OCI-LY1 (cell line): ENCODE measurements around the gene EXOC3L1.

Source experiments
- H2AFZ ChIP-seq: fragments of 200-600 bp; sonication (generic), shearing (Covaris generic); 2 replicates; pipeline ENCODE4 v1.6.0; 2014; ENCODE audit warnings: antibody characterized with exemption, mild to moderate bottlenecking, low read length
- H3F3A ChIP-seq: fragments of 200-600 bp; sonication (generic), shearing (Covaris generic); 2 replicates; pipeline ENCODE4 v1.6.0; 2014; ENCODE audit warnings: mild to moderate bottlenecking, antibody characterized with exemption, low read length, moderate library complexity; ENCODE audit not compliant: insufficient read depth
- H3K27ac ChIP-seq: fragments of 200-600 bp; sonication (generic); 2 replicates; pipeline ENCODE4 v1.5.1; 2014; ENCODE audit warnings: low read length, mixed run types, mild to moderate bottlenecking, low read depth; ENCODE audit not compliant: poor library complexity, severe bottlenecking
- H3K27me3 ChIP-seq: fragments of 200-600 bp; sonication (generic); 2 replicates; pipeline ENCODE4 v1.6.0; 2014; ENCODE audit warnings: antibody characterized with exemption, mild to moderate bottlenecking, low read length, moderate library complexity; ENCODE audit not compliant: insufficient read depth
- H3K36me3 ChIP-seq: fragments of 200-600 bp; sonication (generic); 2 replicates; pipeline ENCODE4 v1.6.1; 2014; ENCODE audit warnings: mild to moderate bottlenecking, antibody characterized with exemption, low read length, moderate library complexity, mixed read lengths; ENCODE audit not compliant: insufficient read depth
- H3K4me1 ChIP-seq: fragments of 200-600 bp; sonication (generic); 2 replicates; pipeline ENCODE4 v1.5.1; 2014; ENCODE audit warnings: mild to moderate bottlenecking, low read length, moderate library complexity; ENCODE audit not compliant: insufficient read depth, severe bottlenecking
- H3K4me2 ChIP-seq: fragments of 200-600 bp; sonication (generic), shearing (Covaris generic); 2 replicates; pipeline ENCODE4 v1.6.1; 2014; ENCODE audit warnings: low read length
- H3K4me3 ChIP-seq: fragments of 200-600 bp; sonication (generic); 2 replicates; pipeline ENCODE4 v1.5.1; 2014; ENCODE audit warnings: low read length, low read depth, mild to moderate bottlenecking, mixed read lengths; ENCODE audit not compliant: poor library complexity, severe bottlenecking
- H3K79me2 ChIP-seq: fragments of 200-600 bp; shearing (Covaris generic); 2 replicates; pipeline ENCODE4 v1.6.1; 2016; ENCODE audit warnings: mixed run types, low read length, mixed read lengths; ENCODE audit not compliant: insufficient read depth
- H3K9ac ChIP-seq: fragments of 200-600 bp; sonication (generic), shearing (Covaris generic); 2 replicates; pipeline ENCODE4 v1.6.1; 2014; ENCODE audit warnings: mild to moderate bottlenecking, low read length, mixed read lengths
- H3K9me2 ChIP-seq: fragments of 200-600 bp; sonication (generic), shearing (Covaris generic); 2 replicates; pipeline ENCODE4 v1.6.1; 2014; ENCODE audit warnings: low read depth, mild to moderate bottlenecking, low read length, mixed read lengths
- H3K9me3 ChIP-seq: fragments of 200-600 bp; shearing (Covaris generic); 2 replicates; pipeline ENCODE4 v1.6.1; 2014; ENCODE audit warnings: low read length, mixed read lengths
- H4K20me1 ChIP-seq: fragments of 200-600 bp; sonication (generic), shearing (Covaris generic); 2 replicates; pipeline ENCODE4 v1.6.0; 2016; ENCODE audit warnings: mild to moderate bottlenecking, low read length; ENCODE audit not compliant: insufficient read depth
- CTCF ChIP-seq: fragments of 200-600 bp; sonication (generic), shearing (Covaris generic); IDR thresholded peaks from 2 replicates; pipeline ENCODE4 v1.5.1; 2017; ENCODE audit warnings: mild to moderate bottlenecking, antibody characterized with exemption, low read length, moderate library complexity, mixed read lengths
- EZH2 ChIP-seq: fragments of 200-600 bp; sonication (generic), shearing (Covaris generic); IDR thresholded peaks from 2 replicates; pipeline ENCODE4 v1.8.0; 2017; ENCODE audit warnings: borderline replicate concordance, mixed run types, mild to moderate bottlenecking, antibody characterized with exemption, low read length, moderate library complexity, mixed read lengths

EXOC3L1 gene

GRCh38 chr16:67177743-67178699 is 11.9 kb downstream of the EXOC3L1 start:
- TF ChIP-seq CTCF (no peak), EZH2 (no peak)
- H3K27ac ChIP-seq: no peak overlapping the region
- no peaks in the 10 kb centered on the region for H3K36me3 ChIP-seq
- no peaks in the 10 kb centered on the region for H3K79me2 ChIP-seq
- H3K9ac ChIP-seq: peak overlapping the region; percentile 31; the same call in 1 of the 2 replicates
- H3K4me2 ChIP-seq: peak overlapping the region; percentile 81
- no peaks in the 10 kb centered on the region for H3K9me3 ChIP-seq
- no peaks in the 10 kb centered on the region for H3F3A ChIP-seq
- H4K20me1 ChIP-seq: no peaks in the 10 kb centered on the region
- H3K27me3 ChIP-seq: peaks cover 11% of the 10 kb centered on the region; the same call in 1 of the 2 replicates
- H3K4me1 ChIP-seq: peaks cover 30% of the 10 kb centered on the region
- no peak overlapping the region for H2AFZ ChIP-seq
- peak overlapping the region; percentile 55 for H3K4me3 ChIP-seq
- H3K9me2 ChIP-seq: no peaks in the 10 kb centered on the region

- Histone ChIP-seq H4K20me1 (no peaks in the 10 kb centered on the region), H3K9me3 (no peaks in the 10 kb centered on the region), H2AFZ (no peak overlapping the region), H3K9ac (no peak overlapping the region), H3K4me1 (peaks cover 22% of the 10 kb centered on the region), H3F3A (no peaks in the 10 kb centered on the region), H3K27ac (no peak overlapping the region), H3K36me3 (no peaks in the 10 kb centered on the region), H3K4me3 (no peak overlapping the region), H3K79me2 (no peaks in the 10 kb centered on the region), H3K27me3 (peaks cover 11% of the 10 kb centered on the region; the same call in 1 of the 2 replicates), H3K9me2 (no peaks in the 10 kb centered on the region), H3K4me2 (no peak overlapping the region)
- TF ChIP-seq CTCF (no peak), EZH2 (no peak)
Observed at GRCh38 chr16:67176662-67177061, 13.3 kb downstream of the EXOC3L1 start.

- TF ChIP-seq CTCF (no peak), EZH2 (no peak)
- H3K4me1 ChIP-seq: peaks cover 32% of the 10 kb centered on the region
- H3K9ac ChIP-seq: no peak overlapping the region
- H3K27ac ChIP-seq: no peak overlapping the region
- H3K27me3 ChIP-seq: peaks cover 11% of the 10 kb centered on the region; the same call in 1 of the 2 replicates
- H3K9me3 ChIP-seq: no peaks in the 10 kb centered on the region
- no peaks in the 10 kb centered on the region for H3K9me2 ChIP-seq
- no peaks in the 10 kb centered on the region for H3F3A ChIP-seq
- H3K36me3 ChIP-seq: no peaks in the 10 kb centered on the region
- no peaks in the 10 kb centered on the region for H4K20me1 ChIP-seq
- peak overlapping the region; percentile 54 for H3K4me2 ChIP-seq
- peak overlapping the region; percentile 47 for H3K4me3 ChIP-seq
- H2AFZ ChIP-seq: no peak overlapping the region
- no peaks in the 10 kb centered on the region for H3K79me2 ChIP-seq
Observed at GRCh38 chr16:67174706-67175231, 15.2 kb downstream of the EXOC3L1 start.
